Ishikawa (cell line): ENCODE results near the gene MAGEF1.

ENCODE experiments used
- EP300 ChIP-seq: IDR thresholded peaks from 2 replicates; pipeline ENCODE4 v1.6.1; 2012; ENCODE audit warnings: borderline replicate concordance
- FOXM1 ChIP-seq: IDR thresholded peaks from 2 replicates; pipeline ENCODE4 v1.6.1; 2012; ENCODE audit warnings: low read depth, borderline replicate concordance
- RAD21 ChIP-seq: IDR thresholded peaks from 2 replicates; pipeline ENCODE4 v1.6.1; 2012; ENCODE audit warnings: low read depth
- REST ChIP-seq: IDR thresholded peaks from 2 replicates; pipeline ENCODE4 v1.6.1; 2012; ENCODE audit warnings: low read depth, mild to moderate bottlenecking
- TEAD4 ChIP-seq: IDR thresholded peaks from 2 replicates; pipeline ENCODE4 v1.6.1; 2012

- TF ChIP-seq EP300 (no peak), REST (no peak), FOXM1 (no peak), TEAD4 (no peak), RAD21 (no peak)
Observed at GRCh38 chr3:184741259-184741556, 29.3 kb upstream of the MAGEF1 start.
